Measurements from ENCODE around the gene ZNF8.
"Not testable (repeated sequence)": the region's sequence is repeated elsewhere in the genome, so short reads cannot be mapped to it uniquely, and the experiment has no call there.

The ZNF8 gene

DNA sequence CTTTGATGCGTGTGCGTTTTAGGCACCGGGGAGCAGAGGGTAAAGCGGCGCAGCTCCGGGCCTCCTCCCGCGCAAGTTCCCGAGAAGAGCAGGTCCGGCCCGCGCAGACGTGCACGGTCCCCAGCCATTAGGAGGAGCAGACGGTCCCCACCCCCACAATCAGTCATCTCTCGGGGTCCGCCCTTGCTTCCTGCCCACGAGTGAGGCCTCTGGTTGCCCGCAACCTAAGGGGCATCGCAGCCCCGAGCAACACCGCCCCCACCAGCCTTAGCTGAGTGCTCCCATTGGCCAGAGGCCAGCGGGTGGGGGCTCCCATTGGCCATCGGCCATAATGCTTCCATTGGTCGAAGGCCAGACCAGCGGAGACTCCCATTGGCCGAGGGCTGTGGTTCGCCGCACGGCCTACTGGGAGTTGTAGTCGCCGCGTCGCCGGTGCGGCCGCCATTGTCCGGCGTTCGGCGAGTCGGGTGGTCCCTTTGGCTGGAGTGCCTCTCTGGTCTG, at the start of gene ZNF8:
ZNF8 (plus strand) TSS at position 415 of the 501 bp plus-strand sequence. CDS start 127 bp downstream, outside the sequence.
- DNase-seq (ENCODE audit: low read depth): peak; percentile 99

DNA sequence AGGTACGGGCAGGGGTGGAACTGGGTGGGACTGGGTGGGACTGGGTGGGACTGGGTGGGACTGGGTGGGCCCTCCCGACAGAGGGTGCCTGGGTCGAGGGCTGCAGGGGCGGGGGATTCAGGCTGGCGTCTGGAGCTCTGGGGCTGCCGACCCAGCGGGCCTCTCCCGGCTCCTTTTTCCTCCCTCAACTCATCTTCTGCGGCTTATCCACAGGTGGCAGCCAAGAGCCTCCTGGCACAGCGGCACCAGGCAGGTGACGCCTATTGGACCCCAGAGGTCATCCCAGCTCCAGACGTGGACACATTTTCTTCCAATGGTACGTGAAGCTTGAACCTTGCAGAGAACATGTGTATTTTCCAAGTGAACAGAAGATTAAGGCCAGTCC, 49.5 kb upstream of the ZNF8 start:
- peak; percentile 21 for DNase-seq (ENCODE audit: low read depth)

GRCh38 chr19:58237324-58237723, 41.4 kb upstream of the ZNF8 start:
- no peak for DNase-seq (ENCODE audit: low read depth)

GRCh38 chr19:58243351-58243750, 35.4 kb upstream of the ZNF8 start:
- DNase-seq (ENCODE audit: low read depth): no peak

GRCh38 chr19:58248886-58249285, 29.9 kb upstream of the ZNF8 start:
- no peak for DNase-seq (ENCODE audit: low read depth)

DNA sequence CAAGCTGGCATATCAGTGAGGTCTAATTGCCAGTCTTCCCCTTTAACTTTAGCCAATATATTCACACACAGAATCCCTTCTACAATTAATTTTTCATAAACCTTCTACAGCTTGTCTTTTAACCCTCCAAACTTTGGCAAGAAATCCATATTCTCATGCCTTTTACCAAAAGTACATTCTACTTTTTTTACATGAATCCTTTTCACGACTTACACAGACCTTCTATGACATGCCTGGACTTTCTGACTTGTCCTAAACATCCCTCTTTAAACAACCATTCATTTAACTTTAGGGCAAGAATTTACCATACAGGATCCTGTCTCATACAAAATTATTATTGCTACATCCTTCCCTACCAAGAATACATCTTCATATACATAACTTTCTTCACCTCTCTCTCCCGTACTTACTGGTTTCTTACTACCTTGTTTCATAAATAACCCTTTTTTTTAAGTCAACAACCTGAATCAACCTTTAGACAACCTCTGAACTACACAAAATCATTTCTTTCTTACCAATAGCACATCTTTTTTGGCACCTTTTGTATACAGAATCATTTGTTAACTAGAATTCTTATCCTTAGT, 26.6 kb upstream of the ZNF8 start:
- no peak for DNase-seq (ENCODE audit: low read depth)

GRCh38 chr19:58258259-58258658, 20.5 kb upstream of the ZNF8 start:
- DNase-seq (ENCODE audit: low read depth): not testable (repeated sequence)

DNA sequence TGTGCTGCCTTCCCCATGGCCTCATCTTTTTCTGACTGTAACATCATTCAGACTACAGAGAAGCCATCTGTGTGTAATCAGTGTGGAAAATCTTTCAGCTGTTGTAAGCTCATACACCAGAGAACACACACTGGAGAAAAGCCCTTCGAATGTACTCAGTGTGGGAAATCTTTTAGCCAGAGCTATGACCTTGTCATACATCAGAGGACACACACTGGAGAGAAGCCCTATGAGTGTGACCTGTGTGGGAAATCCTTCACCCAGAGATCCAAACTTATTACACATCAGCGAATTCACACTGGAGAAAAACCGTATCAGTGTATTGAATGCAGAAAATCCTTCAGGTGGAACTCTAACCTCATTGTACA, 17.2 kb upstream of the ZNF8 start:
- DNase-seq (ENCODE audit: low read depth): no peak

DNA sequence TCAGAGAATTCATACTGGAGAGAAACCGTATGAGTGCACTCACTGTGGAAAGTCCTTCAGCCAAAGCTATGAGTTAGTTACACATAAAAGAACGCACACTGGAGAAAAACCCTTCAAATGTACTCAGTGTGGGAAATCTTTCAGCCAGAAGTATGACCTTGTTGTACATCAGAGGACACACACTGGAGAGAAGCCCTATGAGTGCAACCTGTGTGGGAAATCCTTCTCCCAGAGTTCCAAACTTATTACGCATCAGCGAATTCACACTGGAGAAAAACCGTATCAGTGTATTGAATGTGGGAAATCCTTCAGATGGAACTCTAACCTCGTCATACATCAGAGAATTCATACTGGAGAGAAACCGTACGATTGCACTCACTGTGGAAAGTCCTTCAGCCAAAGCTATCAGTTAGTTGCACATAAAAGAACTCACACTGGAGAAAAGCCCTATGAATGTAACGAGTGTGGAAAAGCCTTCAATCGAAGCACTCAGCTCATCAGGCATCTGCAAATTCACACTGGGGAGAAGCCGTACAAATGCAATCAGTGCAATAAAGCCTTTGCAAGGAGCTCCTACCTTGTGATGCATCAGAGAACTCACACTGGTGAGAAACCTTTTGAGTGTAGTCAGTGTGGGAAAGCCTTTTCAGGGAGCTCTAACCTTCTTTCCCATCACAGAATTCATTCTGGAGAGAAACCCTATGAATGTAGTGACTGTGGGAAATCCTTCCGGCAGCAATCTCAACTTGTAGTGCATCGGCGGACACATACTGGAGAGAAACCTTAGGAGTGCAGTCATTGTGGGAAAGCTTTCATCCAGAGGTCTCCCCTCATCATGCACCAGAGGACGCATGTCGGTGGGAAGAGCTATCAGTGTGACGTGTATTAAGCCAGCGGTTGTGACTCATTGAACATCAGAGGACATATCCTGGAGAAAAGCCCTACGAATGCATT, 16.5 kb upstream of the ZNF8 start:
- DNase-seq (ENCODE audit: low read depth): no peak

DNA sequence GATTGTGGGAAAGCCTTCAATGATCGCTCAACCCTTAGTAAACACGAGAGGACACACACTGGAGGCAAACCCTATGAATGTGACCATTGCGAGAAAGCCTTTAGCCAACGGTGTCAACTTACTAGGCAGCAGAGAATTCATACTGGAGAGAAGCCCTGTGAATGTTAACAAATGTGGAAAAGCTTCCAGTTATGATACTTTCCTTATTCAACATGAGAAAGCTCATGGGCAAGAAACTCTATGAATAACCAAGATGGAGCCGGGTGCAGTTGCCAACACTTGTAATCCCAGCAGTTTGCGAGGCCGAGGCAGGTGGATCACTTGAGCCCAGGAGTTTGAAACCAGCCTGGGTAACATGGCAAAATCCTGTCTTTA, 15.8 kb upstream of the ZNF8 start:
- no peak for DNase-seq (ENCODE audit: low read depth)

DNA sequence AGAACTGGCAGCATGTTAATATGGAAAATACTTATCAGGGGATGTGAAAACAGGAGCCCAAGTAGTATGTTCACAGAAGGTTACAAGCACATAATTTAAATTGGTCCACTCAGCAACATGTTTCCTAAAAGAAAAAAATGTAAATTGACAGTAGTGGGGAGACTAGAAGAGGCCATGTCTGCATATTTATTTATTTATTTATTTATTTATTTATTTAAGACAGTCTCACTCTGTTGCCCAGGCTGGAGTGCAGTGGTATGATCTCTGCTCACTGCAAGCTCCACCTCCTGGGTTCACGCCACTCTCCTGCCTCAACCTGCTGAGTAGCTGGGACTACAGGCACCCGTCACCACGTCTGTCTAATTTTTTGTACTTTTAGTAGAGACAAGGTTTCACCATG, 13.7 kb upstream of the ZNF8 start:
- DNase-seq (ENCODE audit: low read depth): no peak

DNA sequence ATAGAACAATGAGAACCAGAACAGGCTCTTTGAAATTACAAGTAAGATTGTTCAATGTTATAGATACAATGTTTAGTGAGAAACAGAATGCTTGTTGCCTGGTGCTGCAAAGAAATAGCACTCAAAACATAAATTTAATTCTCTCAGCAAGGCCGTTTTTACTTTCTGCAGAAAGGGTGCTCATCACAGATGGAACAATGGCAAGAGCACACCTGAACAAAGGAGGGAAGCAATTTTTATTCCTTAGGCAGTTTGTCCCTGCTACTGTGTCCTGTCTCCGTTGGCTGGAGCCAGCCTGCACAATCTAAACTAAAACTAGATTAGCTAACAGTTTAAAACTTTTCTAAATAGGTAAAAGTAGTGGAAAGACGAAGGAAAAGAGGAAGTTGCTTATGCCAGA, 10.4 kb upstream of the ZNF8 start:
- DNase-seq (ENCODE audit: low read depth): no peak

GRCh38 chr19:58274771-58275201, 4.0 kb upstream of the ZNF8 start:
- DNase-seq (ENCODE audit: low read depth): no peak

GRCh38 chr19:58275564-58275963, 3.2 kb upstream of the ZNF8 start:
- no peak for DNase-seq (ENCODE audit: low read depth)

DNA sequence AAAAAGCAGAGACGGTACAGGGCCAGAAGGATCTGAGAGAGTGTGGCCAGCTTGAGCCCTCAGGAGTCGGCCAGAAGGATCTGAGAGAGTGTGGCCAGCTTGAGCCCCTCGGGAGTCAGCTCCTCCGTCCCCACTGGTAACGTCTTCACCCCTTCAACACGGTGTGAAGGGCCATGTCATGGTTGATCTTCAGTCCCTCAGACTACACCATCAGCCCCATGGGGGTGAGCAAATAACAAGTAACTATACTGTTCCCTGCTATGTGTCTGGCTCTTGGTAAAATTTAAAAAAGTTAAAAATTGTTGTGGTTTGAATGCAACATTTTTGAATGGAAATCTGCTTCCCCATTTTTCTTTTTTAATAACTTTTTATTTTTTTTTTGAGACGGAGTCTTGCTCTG, 1.6 kb upstream of the ZNF8 start:
- no peak for DNase-seq (ENCODE audit: low read depth)

DNA sequence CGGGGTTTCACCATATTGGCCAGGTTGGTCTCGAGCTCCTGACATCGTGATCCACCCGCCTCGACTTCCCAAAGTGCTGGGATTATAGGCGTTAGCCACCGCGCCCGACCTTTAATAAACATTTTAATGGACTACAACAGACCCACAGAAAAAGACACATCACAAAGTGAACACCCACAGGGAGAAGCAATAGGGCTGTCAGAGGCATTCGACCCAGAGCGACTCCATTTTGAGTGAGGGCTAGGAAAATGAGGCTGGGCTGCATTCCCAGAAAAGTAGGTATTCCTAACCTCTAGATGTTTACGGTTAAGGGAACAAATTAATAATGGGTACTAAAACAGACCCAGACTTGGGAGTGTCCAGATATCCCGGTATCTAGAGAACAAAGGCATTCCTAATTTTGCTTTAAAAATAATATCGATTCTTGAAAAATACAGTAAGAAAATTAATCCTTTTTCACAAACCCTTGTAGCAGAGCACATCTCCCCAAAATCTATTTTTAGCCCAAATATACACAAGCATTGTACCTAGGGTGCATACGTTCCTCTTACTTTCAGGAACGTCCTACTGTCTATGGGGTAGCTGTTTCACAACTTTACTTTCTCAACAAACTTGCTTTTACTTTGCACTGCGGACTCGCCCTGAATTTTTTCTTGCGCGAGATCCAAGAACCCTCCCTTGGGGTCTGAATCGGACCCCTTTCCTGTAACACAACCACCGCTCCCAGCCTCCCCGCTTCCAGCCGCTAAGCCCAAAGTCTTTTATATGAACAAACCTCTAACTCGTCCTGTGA, 811 bp upstream of the ZNF8 start:
- no peak for DNase-seq (ENCODE audit: low read depth)

- DNase-seq (ENCODE audit: low read depth): peak; percentile 35
Observed at GRCh38 chr19:58279042-58279924, 528 bp downstream of the ZNF8 start.

GRCh38 chr19:58279925-58280316, 1.2 kb downstream of the ZNF8 start:
- DNase-seq (ENCODE audit: low read depth): no peak

DNA sequence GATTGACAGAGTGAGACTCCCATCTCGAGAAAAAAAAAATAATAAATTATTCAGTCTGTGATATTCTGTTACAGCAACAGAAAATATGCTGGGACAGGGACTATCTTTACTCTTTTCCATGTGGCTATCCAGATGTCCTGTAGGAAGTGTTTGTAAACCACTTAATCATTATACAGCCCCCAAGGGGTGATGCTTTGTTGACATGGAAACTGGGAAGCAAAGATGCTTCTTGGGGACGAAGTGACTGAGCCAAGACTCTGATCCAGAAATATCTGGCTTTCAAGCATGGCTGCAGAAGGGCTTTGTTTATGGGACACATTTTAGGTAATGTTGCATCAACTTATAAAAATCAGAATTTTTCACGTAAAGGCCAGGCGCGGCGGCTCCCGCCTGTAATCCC, 5.4 kb downstream of the ZNF8 start:
- DNase-seq (ENCODE audit: low read depth): no peak

DNA sequence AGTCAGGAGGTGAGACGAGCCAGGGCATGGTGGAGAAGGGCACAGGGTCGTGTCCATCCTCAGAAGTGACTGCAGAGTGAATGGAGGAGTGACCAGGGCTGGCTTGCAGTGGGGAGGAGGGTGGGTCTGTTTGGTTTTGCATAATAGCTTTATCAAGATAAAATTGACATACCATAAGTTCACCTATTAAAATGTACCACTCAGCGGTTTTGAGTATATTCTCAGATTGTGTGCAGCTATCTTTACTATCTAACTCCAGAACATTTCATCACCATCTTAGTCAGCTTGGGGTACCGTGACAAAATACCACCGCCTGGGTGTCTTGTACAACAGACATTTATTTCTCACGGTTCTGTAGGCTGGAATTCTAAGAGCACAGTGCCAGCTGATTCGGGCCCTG, 13.2 kb downstream of the ZNF8 start:
- DNase-seq (ENCODE audit: low read depth): no peak

DNA sequence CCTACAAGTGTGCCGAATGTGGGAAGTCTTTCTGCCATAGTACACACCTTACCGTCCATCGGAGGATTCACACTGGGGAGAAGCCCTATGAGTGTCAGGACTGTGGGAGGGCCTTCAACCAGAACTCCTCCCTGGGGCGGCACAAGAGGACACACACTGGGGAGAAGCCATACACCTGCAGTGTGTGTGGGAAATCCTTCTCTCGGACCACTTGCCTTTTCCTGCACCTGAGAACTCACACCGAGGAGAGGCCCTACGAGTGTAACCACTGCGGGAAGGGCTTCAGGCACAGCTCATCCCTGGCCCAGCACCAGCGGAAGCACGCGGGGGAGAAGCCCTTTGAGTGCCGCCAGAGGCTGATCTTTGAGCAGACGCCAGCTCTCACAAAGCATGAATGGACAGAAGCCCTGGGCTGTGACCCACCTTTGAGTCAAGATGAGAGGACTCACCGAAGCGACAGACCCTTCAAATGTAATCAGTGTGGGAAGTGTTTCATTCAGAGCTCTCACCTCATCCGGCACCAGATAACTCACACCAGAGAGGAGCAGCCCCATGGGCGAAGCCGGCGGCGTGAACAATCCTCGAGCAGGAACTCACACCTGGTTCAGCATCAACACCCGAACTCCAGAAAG, 16.1 kb downstream of the ZNF8 start:
- no peak for DNase-seq (ENCODE audit: low read depth)
